Activated naive CD8-positive, alpha-beta T cell treated with anti-CD3 and anti-CD28 coated beads, Interleukin-2, amount 50 U/mL, for 24 hours (primary cell): ENCODE results near the gene PMEPA1.

ENCODE experiments used
- ATAC-seq: fragments of 150-1000 bp; cut with Tn5 transposase; one replicate; pipeline ENCODE4 v1.10.0; 2021
- DNase-seq: peaks from one replicate; pipeline ENCODE4 v3.0.0; 2021
- H3K27ac Mint-ChIP-seq: one replicate; pipeline ENCODE4 v1.8.0; 2021; ENCODE audit warnings: mild to moderate bottlenecking, mixed read lengths
- H3K27me3 Mint-ChIP-seq: one replicate; pipeline ENCODE4 v1.8.0; 2021; ENCODE audit warnings: mixed read lengths
- H3K36me3 Mint-ChIP-seq: one replicate; pipeline ENCODE4 v1.8.0; 2021; ENCODE audit warnings: low read depth, mixed read lengths
- H3K4me1 Mint-ChIP-seq: one replicate; pipeline ENCODE4 v1.8.0; 2021; ENCODE audit warnings: mixed read lengths
- H3K4me3 Mint-ChIP-seq: one replicate; pipeline ENCODE4 v1.8.0; 2021; ENCODE audit warnings: mild to moderate bottlenecking, moderate library complexity, mixed read lengths
- H3K9me3 Mint-ChIP-seq: one replicate; pipeline ENCODE4 v1.8.0; 2021; ENCODE audit warnings: mixed read lengths

PMEPA1 gene

GRCh38 chr20:57724610-57725405, 15.0 kb upstream of the PMEPA1 start:
- DNase-seq (no peak), ATAC-seq (no peak)
- Mint-ChIP-seq H3K9me3 (no peaks in the 10 kb centered on the region), H3K4me1 (no peaks in the 10 kb centered on the region), H3K27ac (no peak overlapping the region), H3K27me3 (peaks cover 7% of the 10 kb centered on the region), H3K4me3 (no peak overlapping the region), H3K36me3 (no peaks in the 10 kb centered on the region)

DNA sequence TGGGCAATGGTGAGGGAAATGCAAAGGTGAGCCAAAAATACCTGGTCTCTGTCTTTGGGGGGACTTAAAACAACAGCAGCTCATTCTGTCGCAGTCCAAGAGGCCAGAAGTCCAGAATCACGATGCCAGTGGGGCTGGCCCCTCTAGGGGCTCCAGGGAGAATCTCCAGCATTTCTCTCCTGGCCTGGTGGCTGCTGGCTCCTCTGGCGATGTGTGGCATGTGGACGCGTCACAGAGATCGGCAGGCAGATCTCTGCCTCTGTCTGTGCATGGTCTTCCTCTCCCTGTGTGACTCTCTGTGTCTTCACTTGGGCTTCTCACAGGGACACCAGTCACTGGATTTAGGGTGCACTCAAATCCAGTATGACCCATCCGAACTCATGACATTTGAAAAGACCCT, 14.0 kb upstream of the PMEPA1 start:
- H3K9me3 Mint-ChIP-seq, result no peaks in the 10 kb centered on the region
- ATAC-seq, result no peak
- H3K27me3 Mint-ChIP-seq, result peaks cover 7% of the 10 kb centered on the region
- H3K4me3 Mint-ChIP-seq, result no peak overlapping the region
- H3K36me3 Mint-ChIP-seq, result no peaks in the 10 kb centered on the region
- DNase-seq, result no peak
- H3K4me1 Mint-ChIP-seq, result peaks cover 4% of the 10 kb centered on the region
- H3K27ac Mint-ChIP-seq, result no peak overlapping the region

- Mint-ChIP-seq H3K27me3 (peaks cover 2% of the 10 kb centered on the region), H3K27ac (no peak overlapping the region), H3K4me1 (peaks cover 17% of the 10 kb centered on the region), H3K36me3 (no peaks in the 10 kb centered on the region), H3K9me3 (no peaks in the 10 kb centered on the region), H3K4me3 (no peak overlapping the region)
- ATAC-seq (no peak), DNase-seq (no peak)
These were observed 10.1 kb upstream of the PMEPA1 start for GRCh38 chr20:57719951-57720350.

GRCh38 chr20:57718490-57719009, 8.7 kb upstream of the PMEPA1 start:
- Mint-ChIP-seq H3K4me3 (peak overlapping the region; percentile 51), H3K27ac (peak overlapping the region; percentile 18), H3K36me3 (no peaks in the 10 kb centered on the region), H3K4me1 (peaks cover 17% of the 10 kb centered on the region), H3K27me3 (peaks cover 2% of the 10 kb centered on the region), H3K9me3 (no peaks in the 10 kb centered on the region)
- DNase-seq (peak; percentile 92), ATAC-seq (peak; percentile 97)

- Mint-ChIP-seq H3K27me3 (no peaks in the 10 kb centered on the region), H3K36me3 (no peaks in the 10 kb centered on the region), H3K4me1 (peaks cover 17% of the 10 kb centered on the region), H3K4me3 (no peak overlapping the region), H3K27ac (no peak overlapping the region), H3K9me3 (no peaks in the 10 kb centered on the region)
- no peak for DNase-seq
- no peak for ATAC-seq
These were observed 8.0 kb upstream of the PMEPA1 start for GRCh38 chr20:57717797-57718196.

- Mint-ChIP-seq H3K4me3 (no peak overlapping the region), H3K27me3 (no peaks in the 10 kb centered on the region), H3K4me1 (peaks cover 20% of the 10 kb centered on the region), H3K36me3 (no peaks in the 10 kb centered on the region), H3K9me3 (no peaks in the 10 kb centered on the region), H3K27ac (no peak overlapping the region)
- DNase-seq (no peak), ATAC-seq (no peak)
These were observed 7.1 kb upstream of the PMEPA1 start for GRCh38 chr20:57716901-57717300.

GRCh38 chr20:57716202-57716601, 6.4 kb upstream of the PMEPA1 start:
- Mint-ChIP-seq H3K36me3 (no peaks in the 10 kb centered on the region), H3K4me1 (peaks cover 22% of the 10 kb centered on the region), H3K27ac (peak overlapping the region; percentile 8), H3K27me3 (no peaks in the 10 kb centered on the region), H3K4me3 (no peak overlapping the region), H3K9me3 (no peaks in the 10 kb centered on the region)
- DNase-seq (no peak), ATAC-seq (no peak)

DNA sequence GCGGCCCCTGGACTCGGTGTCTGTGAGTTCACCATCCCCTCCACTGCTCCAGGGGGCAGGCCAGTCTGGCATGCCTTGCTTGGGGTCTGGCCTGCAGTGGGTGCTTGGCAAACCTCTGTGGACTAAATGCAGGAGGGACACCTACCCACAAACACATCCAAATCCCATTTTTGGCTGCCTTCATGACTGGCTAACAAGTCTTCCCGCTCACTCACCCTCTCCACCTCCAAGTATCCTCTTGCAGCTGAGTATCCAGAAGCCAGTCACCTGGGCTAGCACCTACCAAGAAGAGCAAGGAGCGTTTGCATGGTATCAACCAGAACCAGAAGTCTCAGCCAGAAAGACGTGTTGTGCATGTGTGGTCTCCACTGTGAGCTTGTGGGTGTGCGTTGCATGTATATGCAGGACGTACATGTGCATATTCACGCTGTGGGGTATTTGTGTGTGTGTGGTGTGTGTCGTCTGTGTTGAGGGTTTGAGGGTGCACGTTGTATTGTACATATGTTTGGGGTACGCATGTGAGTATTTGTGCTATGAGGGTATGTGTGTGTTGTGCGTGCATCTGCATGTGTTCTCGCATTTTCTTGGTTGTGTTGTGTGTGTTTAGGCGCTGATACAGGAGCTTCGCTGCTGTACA, 5.6 kb upstream of the PMEPA1 start:
- Mint-ChIP-seq H3K9me3 (no peaks in the 10 kb centered on the region), H3K4me1 (peaks cover 30% of the 10 kb centered on the region), H3K36me3 (no peaks in the 10 kb centered on the region), H3K27me3 (no peaks in the 10 kb centered on the region), H3K4me3 (no peak overlapping the region), H3K27ac (no peak overlapping the region)
- ATAC-seq, result no peak
- no peak for DNase-seq

- Mint-ChIP-seq H3K27me3 (no peaks in the 10 kb centered on the region), H3K27ac (no peak overlapping the region), H3K36me3 (no peaks in the 10 kb centered on the region), H3K4me1 (peaks cover 32% of the 10 kb centered on the region), H3K4me3 (no peak overlapping the region), H3K9me3 (no peaks in the 10 kb centered on the region)
- ATAC-seq (no peak), DNase-seq (no peak)
These were observed 4.8 kb upstream of the PMEPA1 start for GRCh38 chr20:57714409-57715267.

DNA sequence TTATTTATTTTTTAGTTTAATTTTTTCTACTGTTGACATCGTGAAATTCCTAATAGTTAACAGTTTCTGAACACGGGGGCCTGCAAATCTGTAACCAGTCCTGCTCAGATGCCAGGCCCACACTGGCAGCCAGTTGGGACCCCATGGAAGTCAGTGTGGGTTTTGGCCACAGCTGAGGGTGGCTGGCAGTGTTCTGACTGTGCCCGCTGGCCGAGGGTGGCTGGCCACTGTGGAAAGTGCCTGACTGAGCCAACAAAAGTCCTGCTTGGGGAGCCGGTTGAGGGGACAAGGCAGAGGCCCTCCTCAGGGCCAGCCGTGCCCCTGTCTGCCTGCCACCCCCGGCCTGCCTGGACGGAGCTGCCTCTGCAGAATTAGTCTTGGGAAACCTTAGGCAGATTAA, 4.1 kb upstream of the PMEPA1 start:
- no peak overlapping the region for H3K27ac Mint-ChIP-seq
- peaks cover 29% of the 10 kb centered on the region for H3K4me1 Mint-ChIP-seq
- no peaks in the 10 kb centered on the region for H3K27me3 Mint-ChIP-seq
- no peaks in the 10 kb centered on the region for H3K9me3 Mint-ChIP-seq
- H3K36me3 Mint-ChIP-seq, result no peaks in the 10 kb centered on the region
- DNase-seq, result no peak
- no peak overlapping the region for H3K4me3 Mint-ChIP-seq
- no peak for ATAC-seq

GRCh38 chr20:57713505-57713903, 3.7 kb upstream of the PMEPA1 start:
- Mint-ChIP-seq H3K4me3 (no peak overlapping the region), H3K27ac (no peak overlapping the region), H3K36me3 (peaks cover 2% of the 10 kb centered on the region), H3K9me3 (no peaks in the 10 kb centered on the region), H3K4me1 (peaks cover 29% of the 10 kb centered on the region), H3K27me3 (peaks cover 4% of the 10 kb centered on the region)
- ATAC-seq, result no peak
- no peak for DNase-seq

GRCh38 chr20:57712851-57713504, 3.2 kb upstream of the PMEPA1 start:
- DNase-seq (no peak), ATAC-seq (no peak)
- peaks cover 2% of the 10 kb centered on the region for H3K36me3 Mint-ChIP-seq
- no peak overlapping the region for H3K4me3 Mint-ChIP-seq
- H3K27ac Mint-ChIP-seq, result no peak overlapping the region
- H3K27me3 Mint-ChIP-seq, result peaks cover 5% of the 10 kb centered on the region
- peaks cover 29% of the 10 kb centered on the region for H3K4me1 Mint-ChIP-seq
- H3K9me3 Mint-ChIP-seq, result no peaks in the 10 kb centered on the region

DNA sequence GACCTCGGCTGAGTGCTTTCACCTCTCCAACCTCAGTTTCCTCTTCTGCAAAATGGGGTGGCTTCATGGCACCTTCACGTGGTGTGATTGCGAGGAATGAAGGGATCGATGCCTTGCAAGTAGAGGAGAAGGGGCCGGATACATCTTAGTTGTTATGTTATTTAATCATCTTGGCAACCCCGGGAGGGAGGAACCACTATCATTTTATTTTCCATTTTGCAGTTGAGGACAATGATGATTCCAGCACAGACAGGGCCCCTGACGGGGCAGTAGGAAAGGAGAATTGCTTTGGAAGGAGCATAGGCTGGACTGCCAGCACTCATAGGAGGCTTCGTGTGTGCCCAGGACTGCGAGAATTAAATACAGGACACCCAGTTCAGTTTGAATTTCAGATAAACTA, 2.5 kb upstream of the PMEPA1 start:
- peak overlapping the region; percentile 11 for H3K27ac Mint-ChIP-seq
- H3K4me3 Mint-ChIP-seq, result no peak overlapping the region
- H3K4me1 Mint-ChIP-seq, result peaks cover 30% of the 10 kb centered on the region
- no peaks in the 10 kb centered on the region for H3K9me3 Mint-ChIP-seq
- H3K27me3 Mint-ChIP-seq, result peaks cover 10% of the 10 kb centered on the region
- DNase-seq (no peak), ATAC-seq (no peak)
- peaks cover 2% of the 10 kb centered on the region for H3K36me3 Mint-ChIP-seq

GRCh38 chr20:57711826-57712225, 2.0 kb upstream of the PMEPA1 start:
- peaks cover 2% of the 10 kb centered on the region for H3K36me3 Mint-ChIP-seq
- DNase-seq, result no peak
- peaks cover 35% of the 10 kb centered on the region for H3K4me1 Mint-ChIP-seq

More at GRCh38 chr20:57711826-57712225, 2.0 kb upstream of the PMEPA1 start:
- Mint-ChIP-seq H3K9me3 (no peaks in the 10 kb centered on the region), H3K27ac (no peak overlapping the region), H3K4me3 (no peak overlapping the region), H3K27me3 (peaks cover 10% of the 10 kb centered on the region)
- ATAC-seq, result no peak
